Colonic mucosa (tissue), 4 donors: ENCODE results near the gene KLF6. TPM values are rescaled to one million over a fixed set of nuclear protein-coding genes. Genes with fewer than 3 reads are reported as not detected.

Experiments used
- DNase-seq: peaks from one replicate; pipeline ENCODE4 v3.0.0-alpha.2; 2020
- H3K27ac ChIP-seq: fragments of 200-600 bp; one replicate; pipeline ENCODE4 v1.8.0; 2021
- H3K27me3 ChIP-seq: fragments of 200-600 bp; one replicate; pipeline ENCODE4 v1.8.0; 2021
- H3K36me3 ChIP-seq: fragments of 200-600 bp; one replicate; pipeline ENCODE4 v1.8.0; 2021
- H3K4me1 ChIP-seq: fragments of 200-600 bp; one replicate; pipeline ENCODE4 v1.8.0; 2021; ENCODE audit warnings: mild to moderate bottlenecking
- H3K4me3 ChIP-seq: fragments of 200-600 bp; one replicate; pipeline ENCODE4 v1.8.0; 2021
- H3K9ac ChIP-seq, 2 donors: one replicate each; pipeline ENCODE4 v1.7.0; 2013; ENCODE audit warnings: control low read depth in 2 of 2, low read depth in 2 of 2, low read length in 2 of 2
- H3K9me3 ChIP-seq: fragments of 200-600 bp; one replicate; pipeline ENCODE4 v1.8.0; 2021
- CTCF ChIP-seq: fragments of 200-600 bp; IDR thresholded peaks from one replicate; pipeline ENCODE4 v1.8.0; 2022; ENCODE audit warnings: antibody characterized with exemption, mild to moderate bottlenecking
- intact Hi-C: fragments of 100-400 bp; cut with DNase I; formaldehyde crosslinking; loops from one replicate; pipeline ENCODE4 v1.14.1; 2022
- total RNA-seq, 2 donors: library from RNA; stranded (reverse); fragmentation: NEBNext Ultra II Directional in 1 of 2; extraction: Animal tissue kit (Norgen Biotek cat#: 25700) in 1 of 2; gene quantifications; one replicate each; pipeline ENCODE4 v1.2.1, GENCODE V29; 2021
- donor health status: healthy.
- donor health status: DM: no; HTN: no; CAD: no.
- donor health status: DM: no; HTN: no; CAD: no.

The KLF6 gene
- total RNA-seq, 2 donors from 2014 or later, result 106 to 299 TPM

- Histone ChIP-seq H3K4me3 (no peak overlapping the region), H3K27ac (no peak overlapping the region), H3K36me3 (no peaks in the 10 kb centered on the region), H3K9me3 (no peaks in the 10 kb centered on the region), H3K27me3 (no peaks in the 10 kb centered on the region), H3K9ac (no peak overlapping the region), H3K4me1 (no peaks in the 10 kb centered on the region)
- TF ChIP-seq CTCF, result no peak
- no peak for DNase-seq
- intact Hi-C loops, result no loop called here
These were observed 29.8 kb upstream of the KLF6 start for GRCh38 chr10:3814838-3815220.

GRCh38 chr10:3813986-3814837 lies 29.2 kb upstream of the KLF6 start:
- H3K36me3 ChIP-seq, result no peaks in the 10 kb centered on the region
- TF ChIP-seq CTCF, result no peak
- no peak overlapping the region for H3K27ac ChIP-seq
- no peaks in the 10 kb centered on the region for H3K27me3 ChIP-seq
- DNase-seq, result no peak
- H3K4me3 ChIP-seq, result no peak overlapping the region
- no peaks in the 10 kb centered on the region for H3K9me3 ChIP-seq
- no peaks in the 10 kb centered on the region for H3K4me1 ChIP-seq
- no peak overlapping the region for H3K9ac ChIP-seq
- intact Hi-C loops, result no loop called here

DNA sequence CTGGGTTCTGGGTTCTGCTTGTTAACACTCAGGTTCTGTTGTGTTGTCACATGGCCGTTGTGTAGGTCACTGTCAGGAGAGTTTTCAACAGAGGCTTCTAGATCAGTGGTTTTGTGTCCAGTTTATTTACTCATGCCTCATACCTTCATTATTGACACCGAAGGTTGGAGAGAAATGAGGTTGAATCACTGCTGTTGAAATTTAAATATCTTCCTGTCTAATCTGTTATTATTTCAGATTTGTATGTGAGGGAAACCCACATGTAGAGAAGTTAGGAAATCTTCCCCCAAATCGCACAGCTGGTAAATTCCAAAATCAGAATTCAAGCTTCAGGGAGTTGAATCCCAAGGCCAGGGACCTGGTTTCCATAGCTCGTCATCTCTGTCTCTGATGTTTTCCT lies 28.3 kb upstream of the KLF6 start:
- intact Hi-C loops, result no loop called here
- Histone ChIP-seq H3K27me3 (no peaks in the 10 kb centered on the region), H3K27ac (no peak overlapping the region), H3K9me3 (no peaks in the 10 kb centered on the region), H3K4me3 (no peak overlapping the region), H3K4me1 (peaks cover 5% of the 10 kb centered on the region), H3K36me3 (no peaks in the 10 kb centered on the region), H3K9ac (no peak overlapping the region)
- no peak for DNase-seq
- no peak for TF ChIP-seq CTCF

DNA sequence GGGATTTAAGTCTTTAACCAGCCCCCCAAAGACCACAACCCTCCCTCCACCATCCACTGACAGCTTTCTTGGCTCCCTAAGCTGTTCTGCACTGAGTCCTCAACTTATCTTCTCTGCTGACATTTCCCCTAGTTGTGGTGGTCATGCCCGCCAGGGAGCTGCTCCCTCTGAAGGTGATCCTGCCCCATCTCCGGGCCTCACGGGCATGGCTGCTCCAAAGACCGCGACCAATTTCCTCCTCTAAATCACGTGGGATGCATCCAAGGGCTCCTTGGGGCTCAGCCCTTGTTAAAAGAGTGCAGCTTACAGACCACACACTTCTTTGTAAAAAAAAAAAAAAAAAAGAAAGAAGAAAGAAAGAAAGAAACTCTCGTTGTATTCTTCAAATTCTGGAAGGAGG lies 27.1 kb upstream of the KLF6 start:
- no peak for TF ChIP-seq CTCF
- DNase-seq, result no peak
- Histone ChIP-seq H3K9ac (peak overlapping the region; percentile 52 to 89), H3K27me3 (no peaks in the 10 kb centered on the region), H3K36me3 (no peaks in the 10 kb centered on the region), H3K4me1 (peaks cover 11% of the 10 kb centered on the region), H3K9me3 (no peaks in the 10 kb centered on the region), H3K27ac (peak overlapping the region; percentile 86), H3K4me3 (no peak overlapping the region)
- intact Hi-C loops, result no loop called here

DNA sequence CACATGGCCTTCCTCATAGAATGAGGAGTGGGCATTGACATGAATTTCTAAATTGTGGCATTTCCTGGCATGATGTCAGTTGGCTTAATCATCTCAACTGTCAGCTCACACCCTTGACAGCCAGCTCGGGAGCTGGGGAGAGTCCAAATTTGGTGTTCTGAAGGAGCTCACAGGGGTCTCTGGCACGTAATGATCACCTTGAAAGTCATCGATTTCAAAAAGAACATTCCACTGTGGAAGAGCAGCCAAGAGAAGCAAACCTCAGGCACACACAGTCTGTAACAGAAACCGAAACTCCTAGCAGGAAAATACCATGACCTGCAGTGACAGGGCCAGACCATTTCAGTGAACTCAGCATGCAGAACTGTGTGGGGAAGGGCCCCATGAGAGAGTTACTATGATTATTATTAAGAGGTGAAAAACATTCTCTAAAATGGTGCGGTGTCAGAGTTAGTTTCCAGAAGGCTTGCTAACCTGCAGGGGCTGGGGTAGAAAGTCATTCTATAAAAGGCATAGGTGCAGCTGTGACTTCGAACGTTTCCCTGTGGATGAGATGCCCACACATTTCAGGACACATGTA lies 26.4 kb upstream of the KLF6 start:
- Histone ChIP-seq H3K4me1 (peaks cover 11% of the 10 kb centered on the region), H3K36me3 (no peaks in the 10 kb centered on the region), H3K27me3 (no peaks in the 10 kb centered on the region), H3K4me3 (no peak overlapping the region), H3K9me3 (no peaks in the 10 kb centered on the region), H3K27ac (peak overlapping the region; percentile 86), H3K9ac (peak overlapping the region; percentile 52 to 89)
- intact Hi-C loops, result no loop called here
- TF ChIP-seq CTCF, result no peak
- no peak for DNase-seq
